KG1 (cell line): ENCODE measurements around the gene KCNIP2.

Experiments
- DNase-seq: peaks from one replicate; lab custom pipeline; 2025; lab: John Stamatoyannopoulos, UW

Gene KCNIP2

GRCh38 chr10:101782811-101783735 lies 60.5 kb downstream of the KCNIP2 start, which contains the start of gene NPM3:
TSS of gene NPM3 (minus strand) at chr10:101783446. CDS start at chr10:101783390, 56 bp downstream.
- peak; percentile 88 for DNase-seq

- DNase-seq = no peak
Measured at GRCh38 chr10:101781984-101782810, 61.4 kb downstream of the KCNIP2 start.

GRCh38 chr10:101781655-101781983 lies 62.0 kb downstream of the KCNIP2 start:
- no peak for DNase-seq

- DNase-seq = peak; percentile 22
Measured at GRCh38 chr10:101780818-101781654, 62.6 kb downstream of the KCNIP2 start.

GRCh38 chr10:101780187-101780817 lies 63.3 kb downstream of the KCNIP2 start:
- DNase-seq = no peak

GRCh38 chr10:101779544-101780186 lies 63.9 kb downstream of the KCNIP2 start:
- DNase-seq = no peak

GRCh38 chr10:101778781-101779543 lies 64.6 kb downstream of the KCNIP2 start:
- DNase-seq = no peak

- no peak for DNase-seq
Measured at GRCh38 chr10:101778151-101778780, 65.3 kb downstream of the KCNIP2 start.

- DNase-seq = no peak
Measured at GRCh38 chr10:101777619-101778145, 65.9 kb downstream of the KCNIP2 start.

GRCh38 chr10:101776161-101776817 lies 67.3 kb downstream of the KCNIP2 start:
- no peak for DNase-seq
